Measurements from ENCODE around the gene CROT. TPM values are rescaled to one million over a fixed set of nuclear protein-coding genes. Genes with fewer than 3 reads are reported as not detected.

Gene CROT
- total RNA-seq, 4 donors from 2014 or later: 3.6 to 16.3 (median 7.9) TPM

DNA sequence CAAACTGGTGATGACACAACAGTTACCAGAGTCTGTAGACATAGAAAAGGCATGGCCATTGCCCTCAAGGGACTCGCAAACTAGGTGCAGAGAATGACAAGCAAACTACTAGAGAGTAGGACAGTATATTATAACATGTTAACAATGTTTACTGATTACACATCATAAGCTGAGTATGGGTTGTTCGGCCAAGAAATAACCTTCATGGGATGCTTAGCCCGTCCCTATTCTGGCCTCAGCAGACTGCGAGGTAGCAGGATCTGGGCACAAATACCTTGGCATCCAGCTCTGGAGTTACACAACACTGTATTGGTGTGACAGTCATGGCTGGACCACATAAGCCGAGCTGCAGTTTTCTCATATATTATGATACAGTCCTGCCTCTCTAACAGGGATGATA is 78.6 kb downstream of the CROT start:
- in situ Hi-C loops (cut with MboI; ENCODE audit: low sequenced_read_pairs in 4 of 4): loop anchor here in 3 of 4 donors (5.0 to 25.0 kb wide), 2 partner anchors 112 to 487 kb away; no protein-coding TSS in a partner anchor
- DNase-seq (no peak), ATAC-seq (no peak)
- H3K27ac ChIP-seq: no peak overlapping the region
- no peak for TF ChIP-seq POLR2A (IDR thresholded peaks at IDR 0.05)
- TF ChIP-seq, protein P1, sequence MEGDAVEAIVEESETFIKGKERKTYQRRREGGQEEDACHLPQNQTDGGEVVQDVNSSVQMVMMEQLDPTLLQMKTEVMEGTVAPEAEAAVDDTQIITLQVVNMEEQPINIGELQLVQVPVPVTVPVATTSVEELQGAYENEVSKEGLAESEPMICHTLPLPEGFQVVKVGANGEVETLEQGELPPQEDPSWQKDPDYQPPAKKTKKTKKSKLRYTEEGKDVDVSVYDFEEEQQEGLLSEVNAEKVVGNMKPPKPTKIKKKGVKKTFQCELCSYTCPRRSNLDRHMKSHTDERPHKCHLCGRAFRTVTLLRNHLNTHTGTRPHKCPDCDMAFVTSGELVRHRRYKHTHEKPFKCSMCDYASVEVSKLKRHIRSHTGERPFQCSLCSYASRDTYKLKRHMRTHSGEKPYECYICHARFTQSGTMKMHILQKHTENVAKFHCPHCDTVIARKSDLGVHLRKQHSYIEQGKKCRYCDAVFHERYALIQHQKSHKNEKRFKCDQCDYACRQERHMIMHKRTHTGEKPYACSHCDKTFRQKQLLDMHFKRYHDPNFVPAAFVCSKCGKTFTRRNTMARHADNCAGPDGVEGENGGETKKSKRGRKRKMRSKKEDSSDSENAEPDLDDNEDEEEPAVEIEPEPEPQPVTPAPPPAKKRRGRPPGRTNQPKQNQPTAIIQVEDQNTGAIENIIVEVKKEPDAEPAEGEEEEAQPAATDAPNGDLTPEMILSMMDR (IDR thresholded peaks at IDR 0.05 in 4 of 5, conservative IDR thresholded peaks at IDR 0.05 in 1 of 5): no peak
- no peak overlapping the region for H3K4me3 ChIP-seq
- no peaks in the 10 kb centered on the region for H3K36me3 ChIP-seq
- H3K9me3 ChIP-seq: no peaks in the 10 kb centered on the region
- H3K4me1 ChIP-seq: no peaks in the 10 kb centered on the region
- intact Hi-C loops (cut with DNase I; ENCODE audit: low total_unique reads): no loop called here
- H3K27me3 ChIP-seq: no peaks in the 10 kb centered on the region

DNA sequence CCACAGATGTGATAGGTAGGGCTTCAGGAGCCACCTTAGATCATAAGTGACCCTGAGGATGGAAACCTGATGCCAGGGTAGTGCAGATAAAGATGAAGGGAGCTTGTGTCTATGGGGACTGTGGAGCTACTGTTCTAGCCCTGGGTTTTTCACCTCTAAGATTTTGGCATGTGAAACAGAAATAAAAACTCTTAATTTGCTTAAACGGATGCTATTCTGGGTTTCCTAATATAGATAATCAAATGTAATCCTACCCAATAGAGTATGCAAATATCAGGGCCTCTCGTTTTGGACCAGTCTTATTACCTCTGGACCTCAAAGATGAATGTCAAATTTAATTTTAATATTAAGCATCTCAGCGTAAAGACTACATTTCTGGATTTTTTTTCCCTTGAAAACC is 80.7 kb downstream of the CROT start:
- DNase-seq (no peak), ATAC-seq (no peak)
- intact Hi-C loops (cut with DNase I; ENCODE audit: low total_unique reads) (no loop called here), in situ Hi-C loops (cut with MboI; ENCODE audit: low sequenced_read_pairs in 4 of 4) (no loop called here)
- Histone ChIP-seq H3K4me1 (no peaks in the 10 kb centered on the region), H3K27me3 (no peaks in the 10 kb centered on the region), H3K9me3 (no peaks in the 10 kb centered on the region), H3K36me3 (no peaks in the 10 kb centered on the region), H3K27ac (no peak overlapping the region), H3K4me3 (no peak overlapping the region)
- TF ChIP-seq, protein P1 (IDR thresholded peaks at IDR 0.05 in 4 of 5, conservative IDR thresholded peaks at IDR 0.05 in 1 of 5): no peak
- TF ChIP-seq POLR2A (IDR thresholded peaks at IDR 0.05): no peak

DNA sequence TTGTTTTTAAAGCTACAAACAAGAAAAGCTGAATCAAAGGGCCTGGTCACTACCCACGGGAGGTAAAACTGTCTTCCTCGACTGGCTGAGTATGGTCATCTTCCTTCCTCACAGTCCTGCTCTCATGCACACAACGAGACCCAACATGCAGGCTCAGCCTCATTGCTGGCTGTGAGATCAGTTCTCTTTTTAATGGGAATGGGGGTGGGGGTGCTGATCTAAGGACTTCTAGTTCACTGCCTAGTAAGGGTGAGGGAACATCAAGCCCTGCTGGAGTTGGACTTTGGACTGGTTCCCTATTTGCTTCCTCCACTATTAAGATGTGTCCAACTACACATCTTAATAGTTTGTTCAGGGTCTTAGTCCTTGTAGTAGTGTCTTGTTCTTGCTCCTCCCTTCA is 81.8 kb downstream of the CROT start:
- TF ChIP-seq, protein P1 (IDR thresholded peaks at IDR 0.05 in 4 of 5, conservative IDR thresholded peaks at IDR 0.05 in 1 of 5): no peak
- no peak for TF ChIP-seq POLR2A (IDR thresholded peaks at IDR 0.05)
- Histone ChIP-seq H3K36me3 (no peaks in the 10 kb centered on the region), H3K9me3 (no peaks in the 10 kb centered on the region), H3K27me3 (no peaks in the 10 kb centered on the region), H3K4me1 (no peaks in the 10 kb centered on the region), H3K4me3 (no peak overlapping the region), H3K27ac (no peak overlapping the region)
- intact Hi-C loops (cut with DNase I; ENCODE audit: low total_unique reads) (no loop called here), in situ Hi-C loops (cut with MboI; ENCODE audit: low sequenced_read_pairs in 4 of 4) (no loop called here)
- peak in 1 of 2 donors; percentile 17 for DNase-seq
- ATAC-seq: peak in 1 of 2 donors; percentile 44

DNA sequence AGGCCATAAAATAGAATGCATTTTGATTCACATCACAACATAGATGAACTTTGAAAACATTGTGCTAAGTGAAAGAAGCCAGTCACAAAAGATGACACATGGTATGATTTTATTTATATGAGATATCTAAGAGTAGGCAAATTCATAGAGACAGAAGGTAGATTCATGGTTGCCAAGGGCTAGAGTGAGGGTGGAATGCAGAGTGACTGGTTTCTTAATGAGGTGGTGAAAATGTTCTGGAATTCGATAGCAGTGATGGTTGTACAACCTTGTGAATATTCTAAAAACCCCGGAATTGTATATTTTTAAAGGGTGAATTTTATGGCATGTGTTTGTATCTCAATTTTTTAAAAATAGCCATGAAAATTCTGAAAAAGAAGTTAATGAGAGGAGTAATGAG is 87.1 kb downstream of the CROT start:
- Histone ChIP-seq H3K4me1 (no peaks in the 10 kb centered on the region), H3K4me3 (no peak overlapping the region), H3K27me3 (no peaks in the 10 kb centered on the region), H3K36me3 (peaks cover 0 to 4% of the 10 kb centered on the region in 2 donors), H3K27ac (no peak overlapping the region), H3K9me3 (no peaks in the 10 kb centered on the region)
- TF ChIP-seq POLR2A (IDR thresholded peaks at IDR 0.05): no peak
- TF ChIP-seq, protein P1 (IDR thresholded peaks at IDR 0.05 in 4 of 5, conservative IDR thresholded peaks at IDR 0.05 in 1 of 5): no peak
- intact Hi-C loops (cut with DNase I; ENCODE audit: low total_unique reads): no loop called here
- DNase-seq (no peak), ATAC-seq (no peak)
- in situ Hi-C loops (cut with MboI; ENCODE audit: low sequenced_read_pairs in 4 of 4): no loop called here

DNA sequence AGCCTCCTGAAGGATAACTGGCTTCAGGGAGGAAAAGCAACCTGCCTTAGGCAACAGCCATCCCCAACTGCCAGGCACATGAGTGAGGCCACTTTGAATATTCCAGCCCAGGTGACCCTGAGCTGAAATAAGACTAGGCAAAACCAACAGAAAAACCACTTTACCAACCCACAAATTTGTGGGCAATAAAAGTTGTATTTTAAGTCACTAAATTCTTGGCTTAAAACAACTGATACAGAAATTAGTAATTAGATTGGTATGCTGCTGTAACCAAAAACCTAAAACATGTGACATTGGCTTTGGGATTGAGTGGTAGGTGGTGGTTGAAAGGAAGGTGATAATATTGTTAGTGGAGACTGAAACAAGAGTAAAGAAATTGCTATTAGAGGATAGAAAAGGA is 90.1 kb downstream of the CROT start:
- TF ChIP-seq, protein P1 (IDR thresholded peaks at IDR 0.05 in 4 of 5, conservative IDR thresholded peaks at IDR 0.05 in 1 of 5): no peak
- TF ChIP-seq POLR2A (IDR thresholded peaks at IDR 0.05): no peak
- peaks cover 0 to 13% of the 10 kb centered on the region in 2 donors for H3K36me3 ChIP-seq
- in situ Hi-C loops (cut with MboI; ENCODE audit: low sequenced_read_pairs in 4 of 4) (no loop called here), intact Hi-C loops (cut with DNase I; ENCODE audit: low total_unique reads) (no loop called here)
- no peak overlapping the region for H3K4me3 ChIP-seq
- no peaks in the 10 kb centered on the region for H3K4me1 ChIP-seq
- no peak for DNase-seq
- H3K9me3 ChIP-seq: no peaks in the 10 kb centered on the region
- H3K27ac ChIP-seq: no peak overlapping the region
- ATAC-seq: no peak
- H3K27me3 ChIP-seq: no peaks in the 10 kb centered on the region
